A673 (cell line): ENCODE data around the gene SALL1. TPM values are rescaled to one million over a fixed set of nuclear protein-coding genes. Genes with fewer than 3 reads are reported as not detected.

Experiments used
- BruUV-seq: library from RNA; stranded (reverse); fragments of 400-500 nt; replicated peaks from 2 replicates; lab custom pipeline; 2021; lab: Mats Ljungman, UMichigan
- CTCF ChIA-PET: fragments of 300-600 bp; sonication (Branson Sonifier 250); formaldehyde crosslinking; loops from one replicate; lab custom pipeline; 2022; ENCODE audit warnings: antibody characterized with exemption; lab: Charles Lee
- POLR2A ChIA-PET: fragments of 300-600 bp; sonication (Branson Sonifier 250); formaldehyde crosslinking; loops from one replicate; lab custom pipeline; 2022; ENCODE audit warnings: antibody characterized with exemption; ENCODE audit not compliant: low non-redundant PET; lab: Charles Lee
- DNase-seq: peaks from one replicate; pipeline ENCODE4 v3.0.0-alpha.2; 2015; ENCODE audit warnings: low spot score
- H3K27ac ChIP-seq: fragments of 200-600 bp; sonication (generic); 2 replicates; pipeline ENCODE4 v1.5.1; 2016; ENCODE audit warnings: mixed run types, low read depth, mild to moderate bottlenecking, mixed read lengths, antibody characterized with exemption, low read length; ENCODE audit not compliant: poor library complexity, severe bottlenecking
- H3K27me3 ChIP-seq: fragments of 200-600 bp; sonication (generic); replicated peaks from 2 replicates; pipeline ENCODE4 v1.6.1; 2017; ENCODE audit warnings: mixed run types, low read depth, mild to moderate bottlenecking, mixed read lengths, antibody characterized with exemption, low read length; ENCODE audit not compliant: insufficient read depth, poor library complexity
- H3K36me3 ChIP-seq: fragments of 200-600 bp; sonication (generic); 2 replicates; pipeline ENCODE4 v1.6.1; 2016; ENCODE audit warnings: mixed run types, mild to moderate bottlenecking, mixed read lengths, antibody characterized with exemption, low read length; ENCODE audit not compliant: insufficient read depth, poor library complexity, severe bottlenecking
- H3K4me1 ChIP-seq: fragments of 200-600 bp; sonication (generic); 2 replicates; pipeline ENCODE4 v1.6.1; 2017; ENCODE audit warnings: mixed run types, mild to moderate bottlenecking, mixed read lengths, antibody characterized with exemption, low read length; ENCODE audit not compliant: insufficient read depth, poor library complexity, severe bottlenecking
- H3K4me3 ChIP-seq: fragments of 200-600 bp; sonication (generic); 2 replicates; pipeline ENCODE4 v1.5.1; 2016; ENCODE audit warnings: low read depth, mixed run types, mild to moderate bottlenecking, mixed read lengths, low read length; ENCODE audit not compliant: poor library complexity, severe bottlenecking
- H3K9me3 ChIP-seq: fragments of 200-600 bp; sonication (generic); 2 replicates; pipeline ENCODE4 v1.6.1; 2016; ENCODE audit warnings: mixed run types, low read depth, mild to moderate bottlenecking, mixed read lengths, antibody characterized with exemption, low read length; ENCODE audit not compliant: poor library complexity, severe bottlenecking
- EZH2 ChIP-seq: fragments of 200-600 bp; sonication (generic); IDR thresholded peaks from 2 replicates; pipeline ENCODE4 v1.6.1; 2017; ENCODE audit warnings: borderline replicate concordance, low read depth, mild to moderate bottlenecking, mixed read lengths, antibody characterized with exemption, low read length; ENCODE audit not compliant: poor library complexity, severe bottlenecking
- intact Hi-C: fragments of 100-400 bp; cut with micrococcal nuclease; formaldehyde crosslinking; loops from one replicate; pipeline ENCODE4 v1.10.0; 2022; ENCODE audit not compliant: unreplicated experiment
- total RNA-seq: library from RNA; stranded (reverse); gene quantifications from 2 replicates; pipeline ENCODE4 v1.2.3, GENCODE V29; 2021
- TF ChIP-seq, protein P1 (sequence below): fragments of 300-800, 200-600 bp; sonication (generic); conservative IDR thresholded peaks from 2 replicates; pipeline ENCODE4 v1.5.1; 2017; ENCODE audit warnings: low read depth, mild to moderate bottlenecking, antibody characterized with exemption, low read length, moderate library complexity, mixed read lengths

SALL1 gene
- total RNA-seq, 1 experiment from 2014 or later, result 24.8 TPM

- TF ChIP-seq, protein P1, sequence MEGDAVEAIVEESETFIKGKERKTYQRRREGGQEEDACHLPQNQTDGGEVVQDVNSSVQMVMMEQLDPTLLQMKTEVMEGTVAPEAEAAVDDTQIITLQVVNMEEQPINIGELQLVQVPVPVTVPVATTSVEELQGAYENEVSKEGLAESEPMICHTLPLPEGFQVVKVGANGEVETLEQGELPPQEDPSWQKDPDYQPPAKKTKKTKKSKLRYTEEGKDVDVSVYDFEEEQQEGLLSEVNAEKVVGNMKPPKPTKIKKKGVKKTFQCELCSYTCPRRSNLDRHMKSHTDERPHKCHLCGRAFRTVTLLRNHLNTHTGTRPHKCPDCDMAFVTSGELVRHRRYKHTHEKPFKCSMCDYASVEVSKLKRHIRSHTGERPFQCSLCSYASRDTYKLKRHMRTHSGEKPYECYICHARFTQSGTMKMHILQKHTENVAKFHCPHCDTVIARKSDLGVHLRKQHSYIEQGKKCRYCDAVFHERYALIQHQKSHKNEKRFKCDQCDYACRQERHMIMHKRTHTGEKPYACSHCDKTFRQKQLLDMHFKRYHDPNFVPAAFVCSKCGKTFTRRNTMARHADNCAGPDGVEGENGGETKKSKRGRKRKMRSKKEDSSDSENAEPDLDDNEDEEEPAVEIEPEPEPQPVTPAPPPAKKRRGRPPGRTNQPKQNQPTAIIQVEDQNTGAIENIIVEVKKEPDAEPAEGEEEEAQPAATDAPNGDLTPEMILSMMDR, result no peak
- TF ChIP-seq EZH2, result no peak
- POLR2A ChIA-PET, result no interaction called here
- intact Hi-C loops, result no loop called here
- BruUV-seq, result no TSS peak
- Histone ChIP-seq H3K4me1 (no peaks in the 10 kb centered on the region), H3K36me3 (no peaks in the 10 kb centered on the region), H3K27ac (no peak overlapping the region), H3K9me3 (no peaks in the 10 kb centered on the region), H3K27me3 (no peaks in the 10 kb centered on the region), H3K4me3 (no peak overlapping the region)
- DNase-seq, result no peak
- CTCF ChIA-PET, result no interaction called here
Measured at GRCh38 chr16:51166091-51166490, 15.0 kb upstream of the SALL1 start.

- ChIA-PET CTCF (no interaction called here), POLR2A (no interaction called here)
- no peaks in the 10 kb centered on the region for H3K9me3 ChIP-seq
- H3K27ac ChIP-seq, result no peak overlapping the region
- DNase-seq, result no peak
- H3K27me3 ChIP-seq, result no peaks in the 10 kb centered on the region
- BruUV-seq, result no TSS peak
- H3K4me3 ChIP-seq, result no peak overlapping the region
- TF ChIP-seq EZH2, result no peak
- TF ChIP-seq, protein P1, result no peak
- no peaks in the 10 kb centered on the region for H3K4me1 ChIP-seq
- intact Hi-C loops, result no loop called here
- H3K36me3 ChIP-seq, result no peaks in the 10 kb centered on the region
Measured at GRCh38 chr16:51165043-51165442, 14.0 kb upstream of the SALL1 start.

GRCh38 chr16:51164574-51164973 lies 13.5 kb upstream of the SALL1 start:
- Histone ChIP-seq H3K4me1 (no peaks in the 10 kb centered on the region), H3K36me3 (no peaks in the 10 kb centered on the region), H3K4me3 (no peak overlapping the region), H3K27me3 (no peaks in the 10 kb centered on the region), H3K9me3 (no peaks in the 10 kb centered on the region), H3K27ac (no peak overlapping the region)
- intact Hi-C loops, result no loop called here
- DNase-seq, result no peak
- POLR2A ChIA-PET, result no interaction called here
- TF ChIP-seq, protein P1, result no peak
- no peak for TF ChIP-seq EZH2
- CTCF ChIA-PET, result no interaction called here
- BruUV-seq, result no TSS peak
